ENCODE data around the gene CCDC87. TPM values are rescaled to one million over a fixed set of nuclear protein-coding genes. Genes with fewer than 3 reads are reported as not detected.

The CCDC87 gene
- total RNA-seq, 2 donors from 2014 or later: 0.63 to 2.3 TPM

DNA sequence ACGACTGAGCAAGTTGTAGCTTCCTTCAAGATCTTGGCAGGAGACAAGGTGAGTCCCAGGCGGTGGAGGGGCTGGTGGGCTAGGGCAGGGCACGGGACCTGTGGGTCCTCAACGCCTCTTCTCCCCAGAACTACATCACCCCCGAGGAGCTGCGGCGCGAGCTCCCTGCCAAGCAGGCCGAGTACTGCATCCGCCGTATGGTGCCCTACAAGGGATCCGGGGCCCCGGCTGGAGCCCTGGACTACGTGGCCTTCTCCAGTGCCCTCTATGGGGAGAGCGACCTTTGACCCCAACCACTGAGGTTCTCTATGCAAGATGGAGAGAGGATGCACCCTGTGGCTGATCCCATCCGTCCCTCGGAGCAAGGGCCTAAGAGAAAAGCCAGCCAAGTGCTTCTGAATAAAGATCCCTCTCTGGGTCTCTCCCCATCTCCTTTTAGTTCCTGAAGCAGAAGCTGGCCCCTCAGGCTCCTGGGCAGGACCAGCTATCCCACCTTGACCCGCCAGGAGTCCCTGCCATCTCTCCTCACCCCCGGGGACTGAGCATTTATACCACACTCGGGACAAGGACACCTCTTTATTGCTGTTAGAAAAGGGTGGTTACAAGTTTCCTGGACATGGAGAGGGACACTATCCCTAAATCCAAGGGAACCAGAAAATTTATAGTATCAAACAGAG lies 29.8 kb downstream of the CCDC87 start:
- no peak for DNase-seq
- H3K27ac Mint-ChIP-seq: no peak overlapping the region
- H3K4me3 Mint-ChIP-seq: no peak overlapping the region
- peaks cover 2% of the 10 kb centered on the region for H3K4me1 Mint-ChIP-seq
- no peak for ATAC-seq
- no peaks in the 10 kb centered on the region for H3K27me3 Mint-ChIP-seq
- H3K36me3 Mint-ChIP-seq (ENCODE audit: low read depth): no peaks in the 10 kb centered on the region
- no peaks in the 10 kb centered on the region for H3K9me3 ChIP-seq (ENCODE audit: control insufficient read depth, low read length, poor library complexity, severe bottlenecking)

GRCh38 chr11:66562275-66562674 lies 30.6 kb downstream of the CCDC87 start:
- Mint-ChIP-seq H3K27me3 (no peaks in the 10 kb centered on the region), H3K27ac (no peak overlapping the region), H3K4me3 (no peak overlapping the region), H3K36me3 (ENCODE audit: low read depth) (no peaks in the 10 kb centered on the region), H3K4me1 (peaks cover 2% of the 10 kb centered on the region)
- DNase-seq (no peak), ATAC-seq (no peak)
- no peaks in the 10 kb centered on the region for H3K9me3 ChIP-seq (ENCODE audit: control insufficient read depth, low read length, poor library complexity, severe bottlenecking)

DNA sequence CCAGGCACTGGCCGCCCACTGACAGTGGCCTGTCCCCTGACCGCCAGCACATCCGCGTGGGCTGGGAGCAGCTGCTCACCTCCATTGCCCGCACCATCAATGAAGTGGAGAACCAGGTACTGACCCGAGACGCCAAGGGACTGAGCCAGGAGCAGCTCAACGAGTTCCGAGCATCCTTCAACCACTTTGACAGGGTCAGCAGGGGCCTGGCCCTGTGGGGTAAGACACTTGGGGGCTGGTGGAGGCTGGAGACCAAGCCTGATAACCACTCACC lies 31.0 kb downstream of the CCDC87 start:
- Mint-ChIP-seq H3K27me3 (no peaks in the 10 kb centered on the region), H3K36me3 (ENCODE audit: low read depth) (no peaks in the 10 kb centered on the region), H3K4me1 (no peaks in the 10 kb centered on the region), H3K4me3 (no peak overlapping the region), H3K27ac (no peak overlapping the region)
- ATAC-seq: no peak
- no peaks in the 10 kb centered on the region for H3K9me3 ChIP-seq (ENCODE audit: control insufficient read depth, low read length, poor library complexity, severe bottlenecking)
- DNase-seq: no peak

DNA sequence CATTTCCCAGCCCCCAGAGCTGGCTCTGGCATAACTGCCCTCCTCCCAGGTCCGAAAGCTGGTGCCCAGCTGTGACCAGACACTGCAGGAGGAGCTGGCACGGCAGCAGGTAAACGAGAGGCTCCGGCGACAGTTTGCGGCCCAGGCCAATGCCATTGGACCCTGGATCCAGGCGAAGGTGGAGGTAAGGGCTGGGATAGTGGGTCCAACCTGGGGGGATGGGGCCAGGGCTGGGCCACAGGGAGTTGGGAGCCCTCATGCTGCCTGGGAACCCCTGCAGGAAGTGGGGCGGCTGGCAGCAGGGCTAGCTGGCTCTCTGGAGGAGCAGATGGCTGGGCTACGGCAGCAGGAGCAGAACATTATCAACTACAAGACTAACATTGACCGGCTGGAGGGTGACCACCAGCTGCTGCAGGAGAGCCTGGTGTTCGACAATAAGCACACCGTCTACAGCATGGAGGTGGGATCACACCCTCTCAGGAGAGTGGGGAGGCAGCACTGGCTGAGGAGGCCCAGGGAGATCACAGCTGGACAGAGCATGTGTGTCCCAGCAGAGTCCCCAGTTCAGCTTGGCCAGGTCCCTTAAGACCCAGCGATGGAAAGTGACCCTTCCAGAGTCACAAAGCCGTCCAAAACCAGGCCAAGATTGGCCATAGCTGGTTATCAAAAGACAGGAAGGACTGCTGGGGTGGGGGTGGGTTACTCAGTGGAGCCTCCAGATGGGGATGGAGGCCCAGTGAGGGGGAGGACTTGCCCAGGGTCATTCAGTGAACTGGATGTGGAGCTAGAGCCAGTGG lies 31.5 kb downstream of the CCDC87 start:
- Mint-ChIP-seq H3K4me1 (no peaks in the 10 kb centered on the region), H3K27ac (no peak overlapping the region), H3K27me3 (no peaks in the 10 kb centered on the region), H3K4me3 (no peak overlapping the region), H3K36me3 (ENCODE audit: low read depth) (no peaks in the 10 kb centered on the region)
- H3K9me3 ChIP-seq (ENCODE audit: control insufficient read depth, low read length, poor library complexity, severe bottlenecking): no peaks in the 10 kb centered on the region
- ATAC-seq: no peak
- DNase-seq: no peak

GRCh38 chr11:66559866-66560676 lies 32.8 kb downstream of the CCDC87 start:
- H3K36me3 Mint-ChIP-seq (ENCODE audit: low read depth): no peaks in the 10 kb centered on the region
- H3K4me3 Mint-ChIP-seq: no peak overlapping the region

DNA sequence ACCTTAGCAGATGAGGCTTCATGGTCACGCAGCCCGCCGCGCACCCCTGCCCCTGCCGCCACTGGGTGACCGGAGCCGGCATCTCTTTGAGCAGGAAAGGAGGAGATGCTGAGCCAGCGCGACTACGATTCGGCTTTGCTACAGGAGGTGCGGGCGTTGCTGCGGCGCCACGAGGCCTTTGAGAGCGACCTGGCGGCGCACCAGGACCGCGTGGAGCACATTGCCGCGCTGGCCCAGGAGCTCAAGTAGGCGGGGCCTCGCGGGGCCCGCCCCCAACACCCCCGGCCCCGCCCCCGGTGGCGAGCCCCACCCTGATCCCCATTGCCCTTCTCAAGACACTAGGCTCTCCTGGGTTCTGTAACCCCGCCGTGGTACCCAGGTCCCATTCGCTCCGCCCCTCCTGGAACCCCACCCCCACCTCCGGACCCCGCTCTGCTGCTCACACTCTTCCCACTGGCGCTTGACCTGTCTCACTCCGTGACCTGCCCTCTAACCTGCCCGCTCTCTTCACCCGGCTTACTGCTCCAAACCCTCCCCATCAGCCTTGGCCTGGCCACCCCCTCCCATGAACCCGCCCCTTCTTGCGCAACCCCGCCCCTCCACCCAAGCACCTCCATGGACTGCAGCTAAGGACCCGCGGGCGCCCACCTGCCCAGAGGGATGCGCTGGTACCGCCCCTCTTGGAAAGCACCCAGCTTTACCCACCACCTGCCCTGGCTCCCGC lies 33.6 kb downstream of the CCDC87 start:
- H3K9me3 ChIP-seq (ENCODE audit: control insufficient read depth, low read length, poor library complexity, severe bottlenecking): no peaks in the 10 kb centered on the region
- H3K4me3 Mint-ChIP-seq: no peak overlapping the region
- H3K36me3 Mint-ChIP-seq (ENCODE audit: low read depth): no peaks in the 10 kb centered on the region
- DNase-seq (peak in 2 of 3 donors; percentile 34 to 35), ATAC-seq (peak; percentile 79)
- H3K27ac Mint-ChIP-seq: no peak overlapping the region
- no peaks in the 10 kb centered on the region for H3K4me1 Mint-ChIP-seq
- H3K27me3 Mint-ChIP-seq: no peaks in the 10 kb centered on the region

More at GRCh38 chr11:66559866-66560676, 32.8 kb downstream of the CCDC87 start:
- Mint-ChIP-seq H3K27me3 (no peaks in the 10 kb centered on the region), H3K27ac (no peak overlapping the region), H3K4me1 (no peaks in the 10 kb centered on the region)
- H3K9me3 ChIP-seq (ENCODE audit: control insufficient read depth, low read length, poor library complexity, severe bottlenecking): no peaks in the 10 kb centered on the region
- no peak for DNase-seq
- ATAC-seq: no peak

GRCh38 chr11:66557733-66558326 lies 35.0 kb downstream of the CCDC87 start:
- no peak for ATAC-seq
- no peak for DNase-seq
- H3K4me1 Mint-ChIP-seq: no peaks in the 10 kb centered on the region
- no peaks in the 10 kb centered on the region for H3K36me3 Mint-ChIP-seq (ENCODE audit: low read depth)
- H3K9me3 ChIP-seq (ENCODE audit: control insufficient read depth, low read length, poor library complexity, severe bottlenecking): no peaks in the 10 kb centered on the region
- H3K27ac Mint-ChIP-seq: no peak overlapping the region
- H3K4me3 Mint-ChIP-seq: no peak overlapping the region
- no peaks in the 10 kb centered on the region for H3K27me3 Mint-ChIP-seq

- DNase-seq (no peak), ATAC-seq (no peak)
- Mint-ChIP-seq H3K27me3 (no peaks in the 10 kb centered on the region), H3K27ac (no peak overlapping the region), H3K36me3 (ENCODE audit: low read depth) (no peaks in the 10 kb centered on the region), H3K4me1 (no peaks in the 10 kb centered on the region), H3K4me3 (no peak overlapping the region)
- no peaks in the 10 kb centered on the region for H3K9me3 ChIP-seq (ENCODE audit: control insufficient read depth, low read length, poor library complexity, severe bottlenecking)
Measured at GRCh38 chr11:66556086-66556485, 36.8 kb downstream of the CCDC87 start.

DNA sequence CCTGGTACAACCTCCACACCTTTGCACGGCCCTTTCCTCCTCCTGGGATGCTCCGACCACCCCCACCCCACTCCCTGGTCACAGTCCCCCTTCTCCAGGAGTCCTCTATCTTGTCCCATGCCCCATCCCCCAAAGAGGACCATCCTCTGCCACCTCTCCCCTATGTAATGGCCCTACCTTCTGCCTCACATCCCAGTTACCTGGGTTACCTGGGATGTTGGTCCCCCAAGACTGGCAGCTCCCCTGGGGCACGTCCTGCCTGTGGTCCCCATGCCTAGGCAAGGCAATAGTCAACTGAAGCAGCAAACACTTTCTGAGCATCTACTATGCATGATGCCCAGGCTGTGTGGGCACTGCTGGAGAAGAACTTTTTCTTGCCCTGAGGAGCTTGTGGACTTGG lies 37.4 kb downstream of the CCDC87 start:
- no peak overlapping the region for H3K27ac Mint-ChIP-seq
- no peak for ATAC-seq
- H3K9me3 ChIP-seq (ENCODE audit: control insufficient read depth, low read length, poor library complexity, severe bottlenecking): no peaks in the 10 kb centered on the region
- no peak for DNase-seq
- H3K4me1 Mint-ChIP-seq: no peaks in the 10 kb centered on the region
- H3K4me3 Mint-ChIP-seq: no peak overlapping the region
- H3K27me3 Mint-ChIP-seq: no peaks in the 10 kb centered on the region
- no peaks in the 10 kb centered on the region for H3K36me3 Mint-ChIP-seq (ENCODE audit: low read depth)

DNA sequence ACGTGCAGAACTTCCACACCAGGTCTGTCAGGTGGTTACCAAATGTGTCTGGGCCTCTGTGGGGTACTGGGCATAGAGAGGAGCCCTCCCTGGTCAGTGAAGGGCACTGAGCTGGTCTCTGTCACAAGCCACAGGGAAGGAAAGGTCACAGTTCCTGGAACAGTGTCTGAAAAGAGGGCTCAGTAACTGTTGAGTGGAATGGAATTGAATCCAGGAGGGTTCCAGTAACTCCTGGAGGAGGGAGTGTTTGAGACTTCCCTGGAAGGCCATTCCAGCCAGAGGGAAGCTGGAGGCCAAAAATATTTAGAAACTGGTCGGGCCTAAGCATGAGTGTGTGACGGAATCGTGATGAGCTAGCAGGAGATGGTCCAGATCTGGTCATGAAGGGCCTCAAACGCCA lies 38.3 kb downstream of the CCDC87 start:
- Mint-ChIP-seq H3K4me1 (no peaks in the 10 kb centered on the region), H3K27me3 (no peaks in the 10 kb centered on the region), H3K27ac (no peak overlapping the region), H3K4me3 (no peak overlapping the region), H3K36me3 (ENCODE audit: low read depth) (no peaks in the 10 kb centered on the region)
- ATAC-seq (no peak), DNase-seq (no peak)
- H3K9me3 ChIP-seq (ENCODE audit: control insufficient read depth, low read length, poor library complexity, severe bottlenecking): no peaks in the 10 kb centered on the region

GRCh38 chr11:66550887-66551286 lies 42.0 kb downstream of the CCDC87 start:
- no peak for DNase-seq
- H3K9me3 ChIP-seq (ENCODE audit: control insufficient read depth, low read length, poor library complexity, severe bottlenecking): no peaks in the 10 kb centered on the region
- ATAC-seq: no peak
- H3K4me1 Mint-ChIP-seq: peaks cover 8% of the 10 kb centered on the region
- no peak overlapping the region for H3K27ac Mint-ChIP-seq
- H3K27me3 Mint-ChIP-seq: peaks cover 6% of the 10 kb centered on the region
- no peak overlapping the region for H3K4me3 Mint-ChIP-seq
- H3K36me3 Mint-ChIP-seq (ENCODE audit: low read depth): no peaks in the 10 kb centered on the region

- H3K9me3 ChIP-seq (ENCODE audit: control insufficient read depth, low read length, poor library complexity, severe bottlenecking): no peaks in the 10 kb centered on the region
- Mint-ChIP-seq H3K4me3 (no peak overlapping the region), H3K27ac (no peak overlapping the region), H3K27me3 (peaks cover 6% of the 10 kb centered on the region), H3K4me1 (peaks cover 12% of the 10 kb centered on the region), H3K36me3 (ENCODE audit: low read depth) (no peaks in the 10 kb centered on the region)
- no peak for ATAC-seq
- DNase-seq: no peak
Measured at GRCh38 chr11:66549696-66550095, 43.2 kb downstream of the CCDC87 start.

Data from T-helper 17 cell (primary cell).